GM21717 (cell line): Measurements from ENCODE around the gene ACSF3.
"Not testable (repeated sequence)": the region's sequence is repeated elsewhere in the genome, so short reads cannot be mapped to it uniquely, and the experiment has no call there.

Experiments
- ATAC-seq: cut with Tn5 transposase; IDR thresholded peaks from one replicate; pipeline ENCODE4 v1.9.1; 2021; ENCODE audit warnings: mild to moderate bottlenecking, moderate library complexity; ENCODE audit not compliant: unreplicated experiment

Gene ACSF3

DNA sequence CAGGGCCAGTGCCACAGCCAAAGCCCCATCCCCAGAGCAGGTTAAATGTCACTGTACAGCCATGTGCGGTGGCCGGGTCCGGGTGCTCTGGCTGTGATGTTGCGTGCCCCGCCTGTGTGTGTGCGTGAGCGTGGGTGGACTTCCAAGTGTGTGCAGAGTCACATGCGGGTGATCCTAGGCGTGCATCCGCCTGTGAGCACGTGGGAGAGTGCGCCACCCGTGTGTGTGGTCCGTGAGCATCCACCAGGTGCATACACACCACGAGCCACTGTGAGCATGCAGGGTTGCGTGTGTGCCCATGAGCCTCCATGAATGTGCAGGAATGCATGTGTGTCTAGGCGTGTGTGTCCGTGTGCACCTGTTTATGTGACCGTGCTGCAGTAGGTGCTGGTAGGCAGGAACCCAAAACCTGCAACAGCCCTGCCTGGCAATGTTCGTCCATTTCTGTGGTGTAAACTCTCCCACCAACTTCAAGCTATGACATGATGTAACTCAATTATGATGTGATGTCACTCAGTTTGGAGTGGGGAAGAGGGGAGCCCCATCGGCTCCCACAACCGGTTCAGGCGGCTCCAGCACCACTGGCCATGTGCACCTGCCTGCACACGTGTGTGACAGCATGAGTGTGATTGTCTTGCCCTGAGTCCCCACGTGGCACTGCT lies 37.6 kb upstream of the ACSF3 start:
- ATAC-seq = no peak

- ATAC-seq = no peak
Measured at GRCh38 chr16:89056592-89056991, 37.1 kb upstream of the ACSF3 start.

GRCh38 chr16:89057738-89058137 lies 35.9 kb upstream of the ACSF3 start:
- ATAC-seq = no peak

GRCh38 chr16:89058812-89059211 lies 34.8 kb upstream of the ACSF3 start:
- ATAC-seq = no peak

- ATAC-seq = no peak
Measured at GRCh38 chr16:89060207-89060794, 33.4 kb upstream of the ACSF3 start.

- ATAC-seq = no peak
Measured at GRCh38 chr16:89061086-89061485, 32.6 kb upstream of the ACSF3 start.

DNA sequence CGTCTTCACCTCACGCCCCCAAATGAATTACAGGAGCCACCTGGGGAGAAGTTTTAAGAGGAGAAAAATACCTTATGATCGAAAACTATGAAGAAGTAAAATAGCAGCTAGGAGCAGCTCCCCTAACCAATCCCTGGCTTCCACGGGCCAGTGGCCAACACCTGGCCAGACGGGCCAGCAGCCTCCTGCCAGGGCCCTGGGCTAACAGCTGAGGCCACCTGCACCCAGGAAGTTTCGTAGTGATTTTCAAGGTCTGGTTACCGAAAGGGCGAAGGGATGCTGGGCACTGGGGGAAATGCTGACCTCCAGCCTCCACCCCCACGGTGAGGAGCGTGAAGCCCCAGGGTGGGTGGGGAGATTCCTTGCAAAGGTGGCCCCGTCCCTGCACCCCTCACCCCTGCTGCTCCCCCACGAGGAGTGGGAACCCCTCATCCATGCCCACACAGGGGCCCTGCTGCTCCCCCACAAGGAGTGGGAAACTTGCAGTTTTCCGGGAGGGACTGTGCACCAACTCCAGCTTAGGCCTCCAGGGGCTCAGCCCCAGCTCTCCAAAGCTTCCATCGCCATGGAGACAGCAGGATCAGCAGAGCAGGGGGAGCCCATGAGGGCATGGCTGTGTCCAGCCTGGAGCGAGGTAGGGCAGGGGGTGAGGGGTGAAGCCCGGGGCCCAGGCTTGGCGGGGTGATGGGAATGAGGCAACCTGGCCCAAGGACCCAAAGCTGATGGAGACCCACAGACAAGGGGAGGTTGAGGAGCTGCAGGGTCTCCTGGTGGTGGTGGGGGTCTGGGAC lies 31.9 kb upstream of the ACSF3 start:
- no peak for ATAC-seq

- ATAC-seq = no peak
Measured at GRCh38 chr16:89062389-89063345, 31.0 kb upstream of the ACSF3 start.

- no peak for ATAC-seq
Measured at GRCh38 chr16:89063768-89064320, 29.8 kb upstream of the ACSF3 start.

DNA sequence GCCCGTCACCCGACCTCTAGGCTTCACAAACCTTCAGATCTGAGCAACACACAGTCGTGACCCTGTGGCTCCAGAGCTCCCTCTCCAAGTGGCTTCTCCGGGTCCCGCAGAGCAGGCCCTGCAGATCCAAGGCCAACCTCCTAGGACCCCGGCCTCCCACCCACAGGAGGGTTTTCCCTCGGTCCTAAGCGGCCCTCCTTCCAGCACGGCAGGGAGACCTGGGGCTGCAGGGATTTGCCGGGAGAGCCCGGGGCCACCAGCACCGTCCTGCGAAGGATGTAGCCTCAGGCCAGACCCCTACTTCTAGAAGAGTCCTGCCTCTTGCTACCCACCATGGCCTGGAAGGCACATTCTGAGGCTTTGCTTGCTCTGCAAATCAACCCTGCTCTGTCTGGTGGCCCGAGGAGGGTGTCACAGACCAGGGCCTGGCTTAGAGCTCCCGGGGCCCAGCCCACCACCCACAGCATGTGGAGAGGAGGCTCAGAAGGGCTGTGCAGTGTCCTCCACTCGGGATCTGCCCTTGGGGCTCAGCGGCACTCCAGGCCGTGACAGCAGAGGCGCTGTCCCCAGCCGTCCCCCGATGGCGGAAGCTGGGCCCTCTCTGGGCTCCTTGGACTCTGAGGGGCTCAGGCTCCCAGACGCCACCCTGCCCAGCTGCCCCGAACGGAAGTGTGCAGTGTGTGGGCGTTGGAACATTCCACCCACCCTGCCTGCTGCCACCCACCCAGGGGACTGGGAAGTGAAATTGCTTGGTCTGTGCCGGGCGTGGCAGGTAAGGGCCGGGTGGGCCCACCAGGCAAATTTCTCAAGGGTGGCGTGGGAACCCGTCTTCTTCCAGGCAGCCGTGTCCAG lies 28.8 kb upstream of the ACSF3 start:
- ATAC-seq = no peak

DNA sequence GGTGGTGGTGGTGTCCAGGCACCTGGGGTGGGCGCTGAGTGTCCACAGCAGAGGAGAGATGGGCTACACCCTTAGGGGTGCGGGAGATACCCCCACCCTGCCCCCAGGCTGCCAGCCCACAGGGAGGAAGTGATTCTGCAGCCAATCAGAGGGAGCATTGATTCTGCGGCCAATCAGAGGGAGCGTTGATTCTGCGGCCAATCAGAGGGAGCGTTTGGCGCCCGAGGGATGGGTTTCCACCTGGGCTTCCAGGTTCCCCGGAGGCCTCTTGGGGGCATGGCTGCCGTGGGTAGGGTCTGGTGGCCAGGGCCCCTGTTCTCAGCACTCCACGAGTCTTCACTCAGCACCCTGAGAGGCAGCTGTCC lies 28.2 kb upstream of the ACSF3 start:
- no peak for ATAC-seq

- ATAC-seq = no peak
Measured at GRCh38 chr16:89066721-89067120, 26.9 kb upstream of the ACSF3 start.

- ATAC-seq = no peak
Measured at GRCh38 chr16:89067677-89068443, 25.8 kb upstream of the ACSF3 start.

- ATAC-seq = not testable (repeated sequence)
Measured at GRCh38 chr16:89068814-89069616, 24.6 kb upstream of the ACSF3 start.

DNA sequence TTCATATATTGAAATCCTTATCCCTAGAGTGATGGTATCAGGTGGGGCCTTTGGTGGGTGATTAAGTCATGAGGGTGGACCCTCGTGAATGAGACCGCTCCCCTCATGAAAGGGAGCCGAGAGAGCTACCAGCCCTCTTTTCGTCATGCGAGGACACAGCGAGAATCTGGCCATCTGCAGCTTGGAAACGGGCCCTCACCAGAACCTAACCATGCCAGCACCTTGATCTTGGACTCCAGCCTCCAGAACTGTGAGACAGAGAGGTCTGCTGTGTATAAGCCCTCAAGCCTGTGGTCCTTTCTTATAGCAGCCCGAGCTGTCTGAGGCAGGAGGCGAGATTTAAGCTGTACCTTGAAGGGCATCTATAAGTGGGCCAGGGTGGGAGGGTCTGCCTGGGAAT lies 23.7 kb upstream of the ACSF3 start:
- ATAC-seq = no peak

- no peak for ATAC-seq
Measured at GRCh38 chr16:89070590-89070989, 23.1 kb upstream of the ACSF3 start.

GRCh38 chr16:89071686-89072547 lies 21.7 kb upstream of the ACSF3 start:
- ATAC-seq = no peak
